Mucosa of descending colon (tissue), 3 donors: ENCODE results near the gene HOXA9. TPM values are rescaled to one million over a fixed set of nuclear protein-coding genes. Genes with fewer than 3 reads are reported as not detected.
A peak's percentile ranks its signal among the peaks of the same experiment; 100 is the strongest.

Source experiments
- ATAC-seq: fragments of 200-7000 bp; cut with Tn5 transposase; one replicate; pipeline ENCODE4 v1.9.1; 2020; ENCODE audit warnings: mild to moderate bottlenecking, moderate library complexity
- DNase-seq, 3 donors: peaks; one replicate each; pipeline ENCODE4 v3.0.0-alpha.2; 2020
- H3K36me3 ChIP-seq: fragments of 200-600 bp; one replicate; pipeline ENCODE4 v1.8.0; 2021; ENCODE audit warnings: low read depth, mild to moderate bottlenecking
- H3K4me1 ChIP-seq: fragments of 200-600 bp; one replicate; pipeline ENCODE4 v1.8.0; 2021; ENCODE audit warnings: low read depth, mild to moderate bottlenecking
- H3K4me3 ChIP-seq: fragments of 200-600 bp; one replicate; pipeline ENCODE4 v1.8.0; 2021; ENCODE audit warnings: mild to moderate bottlenecking
- H3K9me3 ChIP-seq: fragments of 200-600 bp; one replicate; pipeline ENCODE4 v1.8.0; 2021; ENCODE audit warnings: mild to moderate bottlenecking
- intact Hi-C, 2 donors: fragments of 100-400 bp; cut with DNase I in 1 of 2; cut with micrococcal nuclease in 1 of 2; formaldehyde crosslinking; loops; one replicate each; pipeline versions ENCODE4 v1.11.0 to v1.11.1; 2022; cut with DNase I, micrococcal nuclease
- total RNA-seq, 3 donors: library from RNA; stranded (reverse); fragmentation: NEBNext Ultra II Directional in 2 of 3; extraction: Animal tissue kit (Norgen Biotek cat#: 25700) in 2 of 3; gene quantifications; one replicate each; pipeline versions ENCODE4 v1.2.1 to v1.2.4, GENCODE V29; 2021 to 2023
- TF ChIP-seq, protein P1 (sequence below): fragments of 200-600 bp; IDR thresholded peaks from one replicate; pipeline ENCODE4 v1.8.0; 2022; ENCODE audit warnings: antibody characterized with exemption, mild to moderate bottlenecking
- donor health status: DM: no; HTN: no; CAD: no; lungs with moderate emphysema.
- donor health status: DM: no; HTN: no; CAD: no.
- donor health status: DM: no; HTN: yes; CAD: no.

The HOXA9 gene
- total RNA-seq, 3 donors from 2014 or later, result 22.0 to 27.9 (median 25.0) TPM

DNA sequence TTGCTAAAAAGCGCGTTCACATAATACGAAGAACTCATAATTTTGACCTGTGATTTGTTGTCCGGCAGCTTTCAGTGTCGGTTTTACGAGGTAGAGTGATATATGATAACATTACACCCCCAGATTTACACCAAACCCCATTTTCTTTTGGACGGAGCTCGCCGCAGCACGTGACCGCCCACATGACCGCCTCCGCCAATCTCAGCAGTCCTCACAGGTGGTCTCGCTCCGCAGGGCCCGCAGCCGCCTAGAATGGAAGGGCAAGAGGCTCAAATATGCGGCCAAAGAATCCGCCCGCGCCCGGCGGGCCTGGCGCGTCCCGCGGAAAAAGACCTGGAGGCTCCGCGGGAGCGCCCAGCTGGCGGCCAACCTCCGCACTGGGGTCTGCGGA is 8.8 kb downstream of the HOXA9 start, which contains the start of gene HOXA7:
Gene HOXA7, minus strand, starts transcription at position 168 of the 391 bp plus-strand sequence. Its CDS starts 130 bp downstream, at position 38.
- Histone ChIP-seq H3K9me3 (no peaks in the 10 kb centered on the region), H3K4me3 (peak within 1 kb of the TSS; percentile 36), H3K36me3 (no peaks in the 10 kb centered on the region), H3K4me1 (peaks cover 35% of the 10 kb centered on the region)
- TF ChIP-seq, protein P1, sequence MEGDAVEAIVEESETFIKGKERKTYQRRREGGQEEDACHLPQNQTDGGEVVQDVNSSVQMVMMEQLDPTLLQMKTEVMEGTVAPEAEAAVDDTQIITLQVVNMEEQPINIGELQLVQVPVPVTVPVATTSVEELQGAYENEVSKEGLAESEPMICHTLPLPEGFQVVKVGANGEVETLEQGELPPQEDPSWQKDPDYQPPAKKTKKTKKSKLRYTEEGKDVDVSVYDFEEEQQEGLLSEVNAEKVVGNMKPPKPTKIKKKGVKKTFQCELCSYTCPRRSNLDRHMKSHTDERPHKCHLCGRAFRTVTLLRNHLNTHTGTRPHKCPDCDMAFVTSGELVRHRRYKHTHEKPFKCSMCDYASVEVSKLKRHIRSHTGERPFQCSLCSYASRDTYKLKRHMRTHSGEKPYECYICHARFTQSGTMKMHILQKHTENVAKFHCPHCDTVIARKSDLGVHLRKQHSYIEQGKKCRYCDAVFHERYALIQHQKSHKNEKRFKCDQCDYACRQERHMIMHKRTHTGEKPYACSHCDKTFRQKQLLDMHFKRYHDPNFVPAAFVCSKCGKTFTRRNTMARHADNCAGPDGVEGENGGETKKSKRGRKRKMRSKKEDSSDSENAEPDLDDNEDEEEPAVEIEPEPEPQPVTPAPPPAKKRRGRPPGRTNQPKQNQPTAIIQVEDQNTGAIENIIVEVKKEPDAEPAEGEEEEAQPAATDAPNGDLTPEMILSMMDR, result no peak
- intact Hi-C loops, result loop anchor here in 1 of 2 donors (10.0 kb wide), 1 partner anchor 782 kb away; no protein-coding TSS in a partner anchor
- peak; percentile 77 to 84 (median 80) for DNase-seq
- ATAC-seq, result no peak

DNA sequence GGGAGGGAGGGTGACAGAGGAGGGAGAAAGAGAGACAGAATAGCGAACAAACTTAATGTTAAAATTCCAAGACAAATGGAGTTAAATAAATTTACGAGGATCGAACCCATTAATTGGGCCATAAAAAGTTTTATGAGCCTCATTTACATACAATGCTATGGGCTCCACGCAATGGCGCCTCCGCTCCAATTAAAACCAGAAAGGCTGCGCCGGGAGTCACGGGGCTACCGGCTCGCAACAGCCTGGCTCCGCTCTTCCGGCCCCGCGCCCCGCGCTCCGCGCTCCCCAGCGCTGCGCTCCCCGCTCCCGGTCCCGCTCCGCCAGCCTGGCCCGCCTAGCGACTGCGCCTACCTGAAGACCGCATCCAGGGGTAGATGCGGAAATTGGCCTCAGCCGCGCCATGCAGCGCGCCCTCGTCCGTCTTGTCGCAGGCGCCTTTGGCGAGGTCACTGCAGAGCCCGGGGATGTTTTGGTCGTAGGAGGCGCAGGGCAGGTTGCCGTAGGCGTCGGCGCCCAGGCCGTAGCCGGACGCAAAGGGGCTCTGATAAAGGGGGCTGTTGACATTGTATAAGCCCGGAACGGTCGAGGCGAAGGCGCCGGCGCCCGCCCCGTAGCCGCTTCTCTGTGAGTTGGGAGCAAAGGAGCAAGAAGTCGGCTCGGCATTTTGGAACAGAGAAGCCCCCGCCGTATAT is 9.4 kb downstream of the HOXA9 start:
- peak in 2 of 3 donors; percentile 75 to 76 for DNase-seq
- Histone ChIP-seq H3K36me3 (no peaks in the 10 kb centered on the region), H3K9me3 (no peaks in the 10 kb centered on the region), H3K4me3 (peak overlapping the region; percentile 36), H3K4me1 (peaks cover 35% of the 10 kb centered on the region)
- TF ChIP-seq, protein P1, result no peak
- ATAC-seq, result peak; percentile 32
- intact Hi-C loops, result loop anchor here in 1 of 2 donors (10.0 kb wide), 1 partner anchor 781 kb away; no protein-coding TSS in a partner anchor

DNA sequence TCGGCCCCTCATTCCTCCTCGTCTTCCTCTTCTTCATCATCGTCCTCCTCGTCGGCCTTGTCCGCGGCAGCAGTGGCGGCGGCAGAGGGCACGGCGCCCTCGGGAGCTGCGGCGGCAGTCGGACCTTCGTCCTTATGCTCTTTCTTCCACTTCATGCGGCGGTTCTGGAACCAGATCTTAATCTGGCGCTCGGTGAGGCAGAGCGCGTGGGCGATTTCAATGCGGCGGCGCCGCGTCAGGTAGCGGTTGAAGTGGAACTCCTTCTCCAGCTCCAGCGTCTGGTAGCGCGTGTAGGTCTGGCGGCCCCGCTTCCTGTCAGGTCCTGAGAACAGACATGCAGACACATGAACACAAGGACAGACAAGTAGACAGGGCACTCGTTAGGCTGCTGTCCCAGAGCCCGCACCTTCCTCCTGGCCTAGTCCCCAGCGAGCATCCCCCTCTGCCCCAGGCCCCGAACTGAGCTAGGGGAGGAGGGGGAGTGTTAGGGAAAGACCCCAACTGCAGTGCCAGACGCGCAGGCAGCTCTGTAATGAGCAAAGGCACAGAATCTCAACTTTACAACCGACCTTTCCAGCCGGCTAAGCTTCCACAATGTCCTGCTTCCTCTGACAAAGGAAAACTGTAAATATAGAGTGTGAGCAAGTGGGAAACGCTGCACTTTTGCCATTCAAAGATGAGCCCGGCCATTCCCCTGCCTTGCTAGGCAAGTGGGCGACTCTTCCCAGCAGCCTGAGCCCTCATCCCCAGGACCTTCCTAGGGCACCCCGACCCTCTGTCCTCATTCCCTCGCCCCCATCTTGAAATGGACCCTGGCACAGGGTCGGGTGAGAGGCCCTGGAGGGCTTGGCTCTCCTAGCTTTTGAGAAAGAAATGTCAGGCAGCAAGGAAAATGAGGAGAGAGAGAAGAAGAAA is 10.2 kb downstream of the HOXA9 start:
- Histone ChIP-seq H3K9me3 (no peaks in the 10 kb centered on the region), H3K4me1 (peaks cover 35% of the 10 kb centered on the region), H3K4me3 (no peak overlapping the region), H3K36me3 (no peaks in the 10 kb centered on the region)
- DNase-seq, result peak in 2 of 3 donors; percentile 66 to 71
- intact Hi-C loops, result loop anchor here in 1 of 2 donors (10.0 kb wide), 1 partner anchor 780 kb away; no protein-coding TSS in a partner anchor
- TF ChIP-seq, protein P1, result no peak
- no peak for ATAC-seq

DNA sequence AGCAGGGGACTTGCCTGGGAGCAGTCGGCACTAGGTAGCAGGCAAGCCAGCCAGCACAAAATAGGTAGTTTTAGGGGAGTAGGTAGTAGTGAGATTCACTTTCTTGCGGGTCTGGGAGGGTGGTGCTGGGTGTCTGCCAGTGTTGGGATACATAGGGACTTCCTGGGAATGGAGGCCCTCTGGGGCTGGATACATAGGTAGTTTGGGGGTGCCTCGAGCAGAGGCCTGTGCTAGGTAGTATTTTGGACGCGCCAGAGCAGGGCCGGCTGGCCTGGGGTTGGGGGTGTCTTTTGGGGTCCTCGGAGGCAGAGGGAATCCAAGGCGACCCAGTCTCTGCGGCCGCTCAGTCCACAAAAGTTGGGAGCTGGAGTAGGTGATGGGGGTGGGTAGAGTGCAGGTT is 11.0 kb downstream of the HOXA9 start:
- H3K36me3 ChIP-seq, result no peaks in the 10 kb centered on the region
- peaks cover 37% of the 10 kb centered on the region for H3K4me1 ChIP-seq
- H3K4me3 ChIP-seq, result no peak overlapping the region
- DNase-seq, result peak in 1 of 3 donors; percentile 48
- H3K9me3 ChIP-seq, result no peaks in the 10 kb centered on the region
- TF ChIP-seq, protein P1, result no peak
- ATAC-seq, result no peak
- intact Hi-C loops, result loop anchor here in 1 of 2 donors (10.0 kb wide), 1 partner anchor 780 kb away; no protein-coding TSS in a partner anchor

DNA sequence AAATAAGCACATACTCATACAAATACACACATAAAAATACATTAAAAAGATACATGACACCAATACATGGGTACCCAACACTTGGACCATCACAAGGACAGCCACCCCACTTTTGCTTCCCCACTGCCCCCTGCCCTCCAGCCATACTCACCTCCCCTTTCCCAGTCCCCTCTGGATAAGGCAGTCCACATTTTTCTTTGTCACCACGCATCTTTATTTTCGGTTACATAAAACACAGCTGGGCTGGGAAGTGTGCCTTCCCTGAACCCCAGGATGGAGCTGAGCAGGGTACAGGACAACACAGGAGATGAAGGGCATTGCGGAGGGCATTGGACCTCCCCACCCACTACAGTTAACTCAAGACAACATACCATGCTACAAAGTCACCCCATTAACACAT is 11.8 kb downstream of the HOXA9 start:
- intact Hi-C loops, result loop anchor here in 1 of 2 donors (10.0 kb wide), 1 partner anchor 779 kb away; no protein-coding TSS in a partner anchor
- Histone ChIP-seq H3K4me1 (peaks cover 39% of the 10 kb centered on the region), H3K4me3 (no peak overlapping the region), H3K9me3 (no peaks in the 10 kb centered on the region), H3K36me3 (no peaks in the 10 kb centered on the region)
- ATAC-seq (no peak), DNase-seq (peak in 1 of 3 donors; percentile 33)
- TF ChIP-seq, protein P1, result no peak
